ENCODE results near the gene POLE2.
A peak's percentile ranks its signal among the peaks of the same experiment; 100 is the strongest.
"Not testable (repeated sequence)": the region's sequence is repeated elsewhere in the genome, so short reads cannot be mapped to it uniquely, and the experiment has no call there.

The POLE2 gene

DNA sequence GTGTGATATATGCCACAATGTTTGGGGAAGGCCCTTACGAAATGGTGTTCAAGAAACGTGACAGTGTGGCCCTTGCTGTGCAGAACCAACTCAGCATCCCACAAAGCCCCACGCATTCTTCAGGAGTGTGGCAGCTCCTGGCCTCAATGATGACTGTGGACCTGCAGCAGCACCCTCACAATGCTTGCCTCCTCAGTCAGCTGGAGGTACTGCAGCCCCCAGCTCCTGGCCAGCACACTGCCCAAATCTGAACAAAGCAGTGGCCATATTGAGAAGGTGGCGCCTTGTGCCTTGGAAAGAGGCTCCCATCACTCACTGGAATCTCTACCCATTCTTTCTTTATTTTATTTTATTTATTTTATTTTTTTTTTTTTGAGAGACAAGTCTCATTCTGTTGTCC lies 10.4 kb downstream of the POLE2 start:
- no peak for DNase-seq
- in situ Hi-C loops (cut with HindIII; ENCODE audit: low pct_ligation_motif_present, low pct_unique_long_range_greater_than_20kb, low sequenced_read_pairs) = no loop called here

DNA sequence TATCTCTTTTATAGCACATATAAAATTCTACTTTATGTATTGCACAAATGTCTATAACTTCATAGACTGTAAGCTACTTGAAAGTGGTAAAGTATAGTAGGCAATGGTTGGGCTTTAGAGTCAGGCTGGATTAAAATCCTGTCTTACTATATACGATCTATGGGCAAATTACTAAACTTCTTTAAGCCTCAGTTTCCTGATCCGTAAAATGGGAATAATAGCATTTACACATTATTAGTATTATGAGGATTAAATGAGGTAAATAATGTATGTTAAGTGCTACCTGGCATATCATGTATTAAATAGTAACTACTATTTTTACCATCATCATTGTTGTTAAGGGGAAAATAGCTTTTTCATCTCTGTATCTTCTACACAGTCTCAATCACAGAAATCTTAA lies 14.4 kb downstream of the POLE2 start:
- no peak for DNase-seq
- in situ Hi-C loops (cut with HindIII; ENCODE audit: low pct_ligation_motif_present, low pct_unique_long_range_greater_than_20kb, low sequenced_read_pairs) = no loop called here

- in situ Hi-C loops (cut with HindIII; ENCODE audit: low pct_ligation_motif_present, low pct_unique_long_range_greater_than_20kb, low sequenced_read_pairs) = no loop called here
- no peak for DNase-seq
These were observed 17.5 kb downstream of the POLE2 start for GRCh38 chr14:49670475-49670874.

DNA sequence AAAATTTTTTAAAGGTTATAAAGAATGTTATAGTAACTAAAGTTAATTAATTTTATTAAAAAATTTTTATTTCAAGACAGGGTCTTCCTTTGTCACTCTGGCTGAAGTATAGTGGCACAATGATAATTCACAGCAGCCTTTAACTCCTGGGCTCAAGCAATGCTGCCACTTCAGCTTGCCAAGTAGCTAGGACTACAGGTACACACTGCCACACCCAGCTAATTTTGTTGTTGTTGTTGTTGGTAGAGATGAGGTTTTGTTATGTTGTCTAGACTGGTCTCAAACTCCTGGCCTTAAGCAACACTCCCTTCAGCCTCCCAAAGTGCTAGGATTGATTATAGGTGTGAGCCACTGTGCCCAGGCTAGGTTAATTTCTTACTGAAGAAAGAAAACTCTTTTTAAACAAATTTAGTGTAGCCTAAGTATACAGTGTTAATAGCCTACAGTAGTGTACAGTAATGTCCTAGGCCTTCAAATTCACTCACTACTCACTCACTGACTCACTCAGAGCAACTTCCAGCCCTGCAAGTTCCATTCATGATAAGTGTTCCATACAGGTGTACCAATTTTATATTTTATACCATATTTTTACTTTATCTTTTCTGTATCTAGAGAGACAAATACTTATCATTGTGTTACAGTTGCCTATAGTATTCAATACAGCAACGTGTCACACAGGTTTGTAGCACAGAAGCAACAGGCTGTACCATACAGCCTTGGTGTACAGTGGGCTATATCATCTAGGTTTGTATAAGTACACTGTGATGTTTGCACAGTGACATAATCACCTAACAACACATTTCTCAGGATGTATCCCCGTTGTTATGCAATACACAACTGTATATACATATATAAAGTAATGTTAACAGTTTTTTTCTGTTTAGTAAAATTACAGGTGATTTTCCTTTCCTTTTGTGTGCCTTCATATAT lies 28.2 kb downstream of the POLE2 start:
- no peak for DNase-seq
- in situ Hi-C loops (cut with HindIII; ENCODE audit: low pct_ligation_motif_present, low pct_unique_long_range_greater_than_20kb, low sequenced_read_pairs) = no loop called here

DNA sequence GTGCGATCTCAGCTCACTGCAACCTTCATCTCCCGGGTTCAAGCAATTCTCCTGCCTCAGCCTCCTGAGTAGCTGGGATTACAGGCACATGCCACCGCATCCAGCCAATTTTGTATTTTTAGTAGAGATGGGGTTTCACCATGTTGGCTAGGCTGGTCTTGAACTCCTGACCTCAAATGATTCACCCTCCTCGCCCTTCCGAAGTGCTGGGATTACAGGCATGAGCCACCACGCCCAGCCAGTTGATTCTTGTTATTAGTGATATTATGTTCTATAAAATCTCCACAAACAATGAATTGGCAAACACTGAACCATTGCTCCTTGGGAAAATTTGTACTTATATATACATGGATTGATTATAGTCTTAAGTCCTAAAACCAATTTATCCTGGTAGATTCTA lies 30.5 kb downstream of the POLE2 start:
- in situ Hi-C loops (cut with HindIII; ENCODE audit: low pct_ligation_motif_present, low pct_unique_long_range_greater_than_20kb, low sequenced_read_pairs); DNase-seq: not testable (repeated sequence)

GRCh38 chr14:49654511-49654910 lies 33.5 kb downstream of the POLE2 start:
- DNase-seq = no peak
- in situ Hi-C loops (cut with HindIII; ENCODE audit: low pct_ligation_motif_present, low pct_unique_long_range_greater_than_20kb, low sequenced_read_pairs) = no loop called here

DNA sequence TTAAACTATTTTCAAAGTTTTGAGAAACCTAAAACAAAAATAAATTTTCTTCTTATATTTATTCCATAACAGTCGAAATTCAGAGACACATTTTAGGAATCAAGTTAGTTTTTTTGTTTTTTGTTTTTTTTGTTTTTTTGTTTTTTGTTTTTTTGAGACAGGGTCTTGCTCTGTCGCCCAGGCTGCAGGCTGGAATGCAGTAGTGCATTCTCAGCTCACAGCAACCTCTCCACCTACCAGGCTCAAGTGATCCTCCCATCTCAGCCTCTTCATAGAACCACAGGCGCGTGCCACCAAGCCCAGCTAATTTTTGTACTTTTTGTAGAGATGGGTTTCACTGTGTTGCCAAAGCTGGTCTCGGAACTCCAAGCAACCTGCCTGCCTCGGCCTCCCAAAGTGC lies 34.5 kb downstream of the POLE2 start:
- in situ Hi-C loops (cut with HindIII; ENCODE audit: low pct_ligation_motif_present, low pct_unique_long_range_greater_than_20kb, low sequenced_read_pairs) = no loop called here
- no peak for DNase-seq

DNA sequence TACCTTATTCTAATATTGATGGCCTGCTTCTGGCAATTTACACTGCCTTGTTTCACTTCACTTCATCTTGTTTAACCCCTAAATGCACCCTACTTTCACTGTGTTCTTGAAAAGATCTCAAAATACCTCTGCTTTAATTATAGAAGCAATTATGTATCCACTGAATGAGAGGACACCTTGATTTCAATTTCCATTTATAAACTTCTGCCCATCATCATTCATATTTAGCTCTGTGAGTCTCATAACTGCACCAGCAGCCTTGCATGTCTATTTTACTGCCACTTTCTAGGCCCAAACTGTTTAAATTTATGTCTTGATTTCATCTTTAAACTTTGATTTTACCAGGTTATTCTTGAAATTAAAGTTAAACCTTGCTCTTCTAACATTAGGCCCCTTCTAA lies 45.9 kb downstream of the POLE2 start:
- in situ Hi-C loops (cut with HindIII; ENCODE audit: low pct_ligation_motif_present, low pct_unique_long_range_greater_than_20kb, low sequenced_read_pairs) = no loop called here

GRCh38 chr14:49641697-49642129 lies 46.3 kb downstream of the POLE2 start:
- DNase-seq = peak; percentile 65
- in situ Hi-C loops (cut with HindIII; ENCODE audit: low pct_ligation_motif_present, low pct_unique_long_range_greater_than_20kb, low sequenced_read_pairs) = no loop called here

More for the DNA sequence above, 45.9 kb downstream of the POLE2 start:
- no peak for DNase-seq

GRCh38 chr14:49640540-49641417 lies 47.2 kb downstream of the POLE2 start:
- no peak for DNase-seq
- in situ Hi-C loops (cut with HindIII; ENCODE audit: low pct_ligation_motif_present, low pct_unique_long_range_greater_than_20kb, low sequenced_read_pairs) = no loop called here

GRCh38 chr14:49637534-49638078 lies 50.4 kb downstream of the POLE2 start:
- no peak for DNase-seq
- in situ Hi-C loops (cut with HindIII; ENCODE audit: low pct_ligation_motif_present, low pct_unique_long_range_greater_than_20kb, low sequenced_read_pairs) = no loop called here

DNA sequence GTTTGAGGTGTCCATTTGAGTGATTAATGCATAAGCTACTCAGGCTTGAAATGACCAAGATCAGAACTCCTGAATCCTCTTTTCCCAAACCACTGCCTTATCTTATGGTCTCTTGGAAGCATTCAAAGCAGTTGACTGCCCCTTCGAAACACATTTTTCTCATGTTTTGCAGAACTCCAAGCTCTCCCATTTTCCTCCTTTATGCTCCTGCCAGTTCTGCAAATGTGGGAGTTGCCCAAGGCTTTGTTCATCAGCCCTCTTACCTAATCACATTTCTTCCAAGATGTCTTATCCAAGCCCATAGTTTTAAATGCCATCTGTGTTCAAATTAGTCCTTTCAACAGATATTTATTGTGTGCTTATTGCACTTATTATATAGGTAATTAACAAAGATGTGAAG lies 51.1 kb downstream of the POLE2 start:
- no peak for DNase-seq
- in situ Hi-C loops (cut with HindIII; ENCODE audit: low pct_ligation_motif_present, low pct_unique_long_range_greater_than_20kb, low sequenced_read_pairs) = no loop called here

DNA sequence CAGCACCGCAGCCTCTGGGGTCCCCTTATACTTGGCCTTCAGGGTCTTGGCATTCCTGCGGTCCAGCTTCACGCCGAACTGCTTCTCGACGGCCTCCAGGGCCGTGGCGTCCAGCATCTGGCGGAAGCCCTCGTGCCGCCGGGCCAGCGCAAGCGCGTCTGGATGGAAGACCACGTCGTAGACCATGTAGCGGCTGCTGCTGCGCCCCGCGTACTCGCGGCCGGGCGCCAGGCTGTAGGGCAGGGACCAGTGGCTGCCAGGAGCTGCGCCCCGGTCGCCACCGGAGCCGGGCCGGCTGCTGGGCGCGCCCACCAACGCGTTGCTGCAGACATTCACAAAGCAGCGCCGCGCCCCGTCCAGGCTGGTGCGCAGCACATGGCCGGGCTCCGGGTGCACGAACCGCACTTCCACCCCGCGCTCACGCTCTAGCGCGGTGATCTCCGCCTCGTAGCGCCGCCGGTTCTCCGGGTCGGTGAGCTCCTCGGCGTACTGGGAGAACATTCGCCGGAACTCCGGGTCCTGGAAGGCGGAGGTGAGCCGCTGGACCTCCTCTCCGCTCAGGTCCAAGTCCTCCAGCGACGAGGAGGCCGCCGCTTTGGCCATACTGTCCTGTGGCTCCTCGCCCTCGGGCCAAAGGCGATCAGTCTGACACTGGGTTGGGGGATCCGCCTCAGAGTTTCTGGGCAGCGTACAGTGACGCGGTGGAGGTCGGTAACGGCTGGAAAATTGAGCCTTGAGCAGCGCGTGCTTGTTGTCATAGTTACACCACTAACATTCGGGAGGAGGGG lies 53.3 kb downstream of the POLE2 start, which contains the start of gene DNAAF2:
TSS of gene DNAAF2 (minus strand) at position 698 of the 788 bp plus-strand sequence. CDS start at position 603, 95 bp downstream.
- in situ Hi-C loops (cut with HindIII; ENCODE audit: low pct_ligation_motif_present, low pct_unique_long_range_greater_than_20kb, low sequenced_read_pairs) = no loop called here
- DNase-seq = peak; percentile 74

DNA sequence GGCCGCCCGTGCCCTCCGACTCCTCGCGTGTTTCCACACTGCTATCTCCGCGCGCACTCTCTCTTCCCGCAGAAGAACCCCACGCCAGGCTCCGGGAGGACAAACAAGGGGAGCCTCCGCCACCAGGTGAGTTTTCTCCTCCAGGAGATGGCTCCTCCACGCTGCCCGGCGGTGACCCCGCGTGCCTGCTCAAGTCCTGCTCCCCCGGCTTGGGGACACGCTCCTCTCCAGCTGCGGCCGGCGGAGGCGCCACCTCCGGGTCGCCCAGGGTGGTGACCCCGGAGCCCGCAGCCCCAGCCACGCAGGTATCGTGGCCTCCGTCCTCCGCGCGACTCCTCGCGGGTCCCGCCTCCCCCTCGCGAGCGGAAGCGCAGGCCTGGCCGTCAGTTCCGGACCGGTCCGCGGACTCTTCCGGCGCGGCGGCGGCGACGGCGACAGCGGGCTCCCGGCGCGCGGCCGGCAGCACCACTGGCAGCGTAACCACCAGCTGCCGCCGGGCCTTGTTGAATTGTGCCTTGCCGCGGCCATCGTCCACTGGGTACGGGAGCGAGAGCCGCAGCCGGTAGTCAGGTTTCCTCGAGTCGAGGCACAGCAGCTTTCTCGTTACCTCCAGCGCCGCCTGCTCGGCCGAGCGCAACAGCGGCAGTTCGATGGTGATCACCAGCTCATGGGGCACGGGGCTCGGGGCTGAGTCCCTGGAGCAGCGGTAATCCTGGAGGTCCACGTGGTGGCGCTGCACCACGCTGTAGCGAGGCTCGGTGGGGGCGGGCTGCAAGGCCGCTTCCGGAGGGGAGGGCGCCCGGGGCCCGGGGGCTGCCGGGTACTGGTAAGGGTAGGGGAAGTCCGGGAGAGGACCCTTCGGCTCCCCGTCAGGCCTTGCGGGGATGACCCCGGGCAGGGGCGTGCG lies 54.1 kb downstream of the POLE2 start:
- peak; percentile 91 for DNase-seq
- in situ Hi-C loops (cut with HindIII; ENCODE audit: low pct_ligation_motif_present, low pct_unique_long_range_greater_than_20kb, low sequenced_read_pairs) = no loop called here

- DNase-seq = no peak
These were observed 63.8 kb downstream of the POLE2 start for GRCh38 chr14:49623941-49624839.

GRCh38 chr14:49623387-49623786 lies 64.6 kb downstream of the POLE2 start:
- in situ Hi-C loops (cut with HindIII; ENCODE audit: low pct_ligation_motif_present, low pct_unique_long_range_greater_than_20kb, low sequenced_read_pairs) = no loop called here
- DNase-seq = no peak

More at GRCh38 chr14:49623941-49624839, 63.8 kb downstream of the POLE2 start:
- in situ Hi-C loops (cut with HindIII; ENCODE audit: low pct_ligation_motif_present, low pct_unique_long_range_greater_than_20kb, low sequenced_read_pairs) = no loop called here

Data from ACHN (cell line).